GM19397 (cell line): Measurements from ENCODE around the gene RNASET2.
"Not testable (repeated sequence)": the region's sequence is repeated elsewhere in the genome, so short reads cannot be mapped to it uniquely, and the experiment has no call there.

Source experiments
- ATAC-seq: cut with Tn5 transposase; IDR thresholded peaks from one replicate; pipeline ENCODE4 v1.9.1; 2021; ENCODE audit warnings: mild to moderate bottlenecking, moderate library complexity; ENCODE audit not compliant: unreplicated experiment

RNASET2 gene

DNA sequence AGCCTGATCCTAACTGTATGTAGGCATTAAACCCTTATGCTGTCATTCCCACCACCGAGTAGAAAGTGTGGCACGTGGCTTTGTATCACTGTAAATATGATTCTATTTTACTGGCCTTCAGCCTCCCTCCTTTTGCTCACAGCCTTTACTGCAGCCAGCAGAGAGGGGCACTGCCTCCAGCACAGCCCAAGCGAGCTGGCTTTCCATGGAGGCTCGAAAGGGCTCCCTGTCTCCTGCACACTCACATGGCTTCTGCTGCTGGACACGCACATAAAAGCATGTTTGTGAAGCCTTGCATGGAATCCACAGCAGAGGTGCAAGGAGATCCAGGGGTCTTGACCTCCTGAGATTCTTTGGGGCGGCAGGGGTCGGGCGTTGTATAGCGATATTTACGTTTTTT lies 51.3 kb downstream of the RNASET2 start:
- no peak for ATAC-seq

DNA sequence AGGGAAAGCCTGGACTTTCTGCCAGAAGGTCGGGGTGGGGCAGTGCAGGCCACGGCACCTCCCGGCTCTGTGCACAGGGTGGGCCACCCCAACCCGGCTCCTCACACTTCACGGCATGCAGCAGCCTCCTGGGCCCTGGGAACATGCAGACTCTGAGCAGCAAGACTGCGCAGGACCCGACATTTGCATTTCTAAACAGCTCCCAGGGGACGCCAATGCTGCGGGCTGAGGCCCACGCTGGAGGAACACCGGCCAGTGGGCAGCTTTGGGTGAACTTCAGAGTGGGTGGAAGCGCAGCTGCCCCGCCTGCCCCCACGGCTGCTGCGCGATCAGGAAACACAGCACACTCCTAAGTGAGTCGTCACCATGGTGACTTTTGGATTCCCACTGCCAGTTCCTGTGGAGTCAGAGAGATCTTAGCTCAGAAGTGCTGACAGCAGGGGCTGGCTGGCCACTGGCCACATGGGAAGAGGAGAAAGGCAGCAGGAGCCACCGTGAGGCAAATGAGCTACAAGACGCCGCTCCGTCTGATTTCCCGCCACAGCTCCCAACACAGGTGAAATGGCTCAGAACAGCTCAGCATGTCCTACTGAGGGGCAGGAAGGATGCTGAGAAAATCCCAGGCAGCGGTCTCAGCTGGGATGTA lies 52.1 kb downstream of the RNASET2 start:
- ATAC-seq, result no peak

DNA sequence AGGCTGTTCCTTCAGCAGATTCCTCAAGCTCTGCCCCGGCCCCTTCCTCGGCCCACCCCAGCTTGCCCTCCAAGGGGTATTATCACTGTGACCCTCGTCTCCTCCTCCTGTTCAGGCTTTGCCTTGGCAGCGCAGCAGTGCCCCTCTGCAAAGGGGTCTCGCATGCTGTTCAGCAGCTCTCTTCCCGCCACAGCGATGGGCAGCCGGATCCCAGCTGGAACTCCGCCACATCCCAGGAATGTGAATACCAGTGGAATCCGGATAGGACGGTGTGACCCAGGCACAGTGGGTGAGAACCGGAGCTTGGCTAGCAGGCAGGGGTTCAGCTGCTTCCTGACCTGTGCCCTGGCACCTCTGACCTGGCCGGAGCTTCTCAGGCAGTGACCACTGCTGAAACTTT lies 52.9 kb downstream of the RNASET2 start:
- no peak for ATAC-seq

DNA sequence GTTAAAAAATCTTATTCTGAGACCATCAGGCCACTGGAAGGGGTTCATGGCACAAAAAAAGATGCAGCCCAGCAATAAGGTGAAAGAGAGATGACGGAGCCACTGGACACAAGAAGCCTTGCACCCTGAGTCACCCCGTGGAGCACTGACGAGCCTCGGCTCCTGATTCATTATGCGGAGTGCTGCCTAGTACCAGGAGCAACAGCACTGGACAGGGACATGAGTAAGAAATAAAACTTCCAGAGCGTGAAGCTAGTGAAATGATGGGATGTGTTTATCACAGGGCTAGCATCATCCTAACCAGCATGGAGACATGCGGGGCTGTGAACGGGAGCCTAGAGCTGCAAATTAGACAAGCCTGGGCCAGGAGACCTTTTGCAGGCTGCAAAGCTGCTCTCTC lies 53.3 kb downstream of the RNASET2 start:
- no peak for ATAC-seq

DNA sequence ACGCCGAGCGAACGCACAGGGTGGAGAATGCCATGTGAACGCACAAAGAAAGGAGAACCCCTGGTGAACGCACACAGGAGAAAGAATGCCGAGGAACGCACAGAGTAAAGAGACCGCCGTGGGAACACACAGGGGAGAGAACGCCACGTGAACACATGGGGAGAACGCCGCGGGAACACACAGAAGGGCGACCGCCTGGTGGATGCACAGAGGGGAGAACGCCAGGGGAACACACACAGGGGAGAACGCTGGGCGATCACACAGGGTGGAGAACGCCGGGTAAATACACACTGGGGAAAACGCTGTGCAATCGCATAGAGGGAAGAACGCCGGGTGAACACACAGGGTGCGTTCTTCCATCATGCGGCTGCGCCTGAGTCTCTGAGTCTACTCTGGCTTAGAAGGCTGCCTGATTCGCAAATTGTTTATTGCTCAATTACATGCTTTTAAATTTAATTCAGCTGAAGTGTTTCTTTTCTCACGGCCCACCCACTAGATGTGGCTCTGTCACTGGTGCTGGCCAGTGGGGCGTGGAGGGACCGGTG lies 54.1 kb downstream of the RNASET2 start:
- ATAC-seq, result no peak

DNA sequence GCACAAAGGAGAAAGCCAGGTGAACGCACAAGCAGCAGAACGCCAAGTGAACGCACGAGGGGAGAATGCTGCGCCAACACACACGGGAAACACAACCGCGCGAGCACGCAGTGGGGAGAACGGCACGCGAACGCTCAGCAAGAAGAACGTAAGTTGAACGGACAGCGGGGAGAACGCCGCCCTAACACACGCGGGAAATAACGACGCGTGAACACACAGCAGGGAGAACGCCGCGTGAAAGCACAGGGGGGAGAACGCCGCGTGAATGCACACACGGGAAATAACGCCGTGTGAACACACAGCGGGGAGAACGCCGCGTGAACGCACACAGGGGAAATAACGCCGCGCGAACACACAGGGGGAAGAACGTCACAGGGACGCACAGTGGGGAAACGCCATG lies 54.7 kb downstream of the RNASET2 start:
- no peak for ATAC-seq

DNA sequence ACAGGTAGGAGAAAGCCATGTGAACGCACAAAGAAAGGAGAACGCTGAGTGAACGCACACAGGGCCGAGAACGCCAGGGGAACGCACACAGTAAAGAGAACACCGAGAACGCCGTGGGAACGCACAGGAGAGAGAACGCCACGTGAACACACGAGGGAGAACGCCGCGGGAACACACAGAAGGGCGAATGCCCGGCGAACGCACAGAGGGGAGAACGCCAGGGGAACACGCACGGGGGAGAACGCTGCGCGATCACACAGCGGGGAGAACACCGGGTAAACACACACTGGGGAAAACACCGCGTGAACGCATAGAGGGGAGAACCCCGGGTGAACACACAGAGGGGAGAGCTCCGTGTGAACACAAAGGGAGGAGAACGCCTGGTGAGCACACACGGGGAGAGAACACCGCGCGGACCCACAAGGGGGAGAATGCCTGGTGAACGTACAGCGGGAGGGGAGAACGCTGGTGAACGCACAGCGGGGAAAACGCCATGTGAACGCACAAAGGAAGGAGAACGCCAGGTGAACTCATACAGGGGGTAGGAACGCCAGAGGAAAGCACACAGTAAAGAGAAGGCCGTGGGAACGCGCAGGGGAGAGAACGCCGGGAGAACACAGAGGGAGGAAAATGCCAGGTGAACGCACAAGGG lies 55.3 kb downstream of the RNASET2 start:
- ATAC-seq, result no peak

DNA sequence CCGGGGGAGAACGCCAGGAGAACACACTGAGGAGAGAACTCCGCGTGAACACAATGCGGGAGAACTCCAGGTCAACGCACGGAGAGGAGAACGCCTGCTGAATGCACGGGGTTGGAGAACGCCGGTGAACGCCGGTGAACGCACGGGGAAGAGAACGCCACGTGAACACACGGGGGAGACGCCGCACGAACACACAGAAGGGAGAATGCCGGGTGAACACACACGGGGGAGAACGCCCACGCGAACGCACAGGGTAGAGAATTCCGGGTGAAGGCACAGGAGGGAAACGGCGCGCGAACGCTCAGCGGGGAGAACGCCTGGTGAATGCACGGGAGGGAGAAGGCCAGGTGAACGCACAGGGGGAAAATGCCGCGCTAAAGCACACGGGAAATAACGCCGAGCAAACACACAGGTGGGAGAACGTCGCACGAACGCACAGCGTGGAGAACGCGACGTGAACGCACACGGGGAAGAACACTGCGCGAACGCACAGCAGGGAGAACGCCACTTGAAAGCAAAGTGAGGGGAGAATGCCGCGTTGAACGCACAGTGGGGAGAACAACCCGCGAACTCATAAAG lies 56.1 kb downstream of the RNASET2 start:
- ATAC-seq, result no peak

DNA sequence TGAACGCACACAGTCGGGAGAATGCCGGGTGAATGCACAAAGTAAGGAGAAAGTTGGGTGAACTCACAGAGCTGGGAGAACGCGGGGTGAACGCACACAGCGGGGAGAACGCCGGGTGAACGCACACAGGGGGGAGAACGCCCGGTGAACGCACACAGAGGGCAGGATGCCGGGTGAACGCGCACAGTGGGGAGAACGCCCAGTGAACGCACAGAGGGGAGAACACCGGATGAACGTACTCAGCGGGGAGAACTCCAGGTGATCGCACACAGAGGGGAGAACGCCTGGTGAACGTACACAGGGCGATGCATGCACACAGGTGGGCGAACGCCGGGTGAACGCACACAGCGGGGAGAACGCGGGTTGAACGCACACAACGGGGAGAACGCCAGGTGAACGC lies 57.4 kb downstream of the RNASET2 start:
- no peak for ATAC-seq

DNA sequence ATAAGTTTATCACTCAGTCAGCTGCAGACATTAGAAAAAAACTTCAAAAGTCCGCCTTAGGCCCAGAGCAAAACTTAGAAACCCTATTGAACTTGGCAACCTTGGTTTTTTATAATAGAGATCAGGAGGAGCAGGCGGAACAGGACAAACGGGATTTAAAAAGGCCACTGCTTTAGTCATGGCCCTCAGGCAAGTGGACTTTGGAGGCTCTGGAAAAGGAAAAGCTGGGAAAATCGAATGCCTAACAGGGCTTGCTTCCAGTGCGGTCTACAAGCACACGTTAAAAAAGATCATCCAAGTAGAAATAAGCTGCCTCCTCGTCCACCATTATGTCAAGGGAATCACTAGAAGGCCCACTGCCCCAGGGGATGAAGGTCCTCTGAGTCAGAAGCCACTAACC lies 61.7 kb downstream of the RNASET2 start:
- ATAC-seq, result not testable (repeated sequence)

DNA sequence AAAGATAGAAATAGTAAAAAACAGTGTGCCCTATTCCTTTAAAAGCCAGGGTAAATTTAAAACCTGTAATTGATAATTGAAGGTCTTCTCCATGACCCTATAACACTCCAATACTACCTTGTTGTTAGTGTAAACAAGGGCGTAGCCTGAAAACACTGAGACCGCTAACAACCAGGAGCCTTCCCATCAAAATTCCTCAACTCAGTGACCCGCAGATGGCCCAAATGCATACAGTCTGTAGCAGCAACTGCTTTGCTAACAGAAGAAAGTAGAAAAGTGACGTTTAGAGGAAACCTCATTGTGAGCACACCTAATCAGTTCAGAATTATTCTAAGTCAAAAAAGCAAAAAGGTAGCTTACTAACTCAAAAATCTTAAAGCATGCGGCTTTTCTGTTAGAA lies 63.9 kb downstream of the RNASET2 start:
- ATAC-seq, result not testable (repeated sequence)

DNA sequence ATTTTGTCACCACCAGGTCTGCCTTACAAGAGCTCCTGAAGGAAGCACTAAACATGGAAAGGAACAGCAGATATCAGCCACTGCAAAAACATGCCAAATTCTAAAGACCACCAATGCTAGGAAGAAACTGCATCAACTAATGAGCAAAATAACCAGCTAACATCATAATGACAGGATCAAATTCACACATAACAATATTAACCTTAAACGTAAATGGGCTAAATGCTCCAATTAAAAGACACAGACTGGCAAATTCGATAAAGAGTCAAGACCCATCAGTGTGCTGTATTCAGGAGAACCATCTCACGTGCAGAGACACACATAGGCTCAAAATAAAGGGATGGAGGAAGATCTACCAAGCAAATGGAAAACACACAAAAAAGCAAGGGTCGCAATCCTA lies 69.6 kb downstream of the RNASET2 start:
- not testable (repeated sequence) for ATAC-seq

DNA sequence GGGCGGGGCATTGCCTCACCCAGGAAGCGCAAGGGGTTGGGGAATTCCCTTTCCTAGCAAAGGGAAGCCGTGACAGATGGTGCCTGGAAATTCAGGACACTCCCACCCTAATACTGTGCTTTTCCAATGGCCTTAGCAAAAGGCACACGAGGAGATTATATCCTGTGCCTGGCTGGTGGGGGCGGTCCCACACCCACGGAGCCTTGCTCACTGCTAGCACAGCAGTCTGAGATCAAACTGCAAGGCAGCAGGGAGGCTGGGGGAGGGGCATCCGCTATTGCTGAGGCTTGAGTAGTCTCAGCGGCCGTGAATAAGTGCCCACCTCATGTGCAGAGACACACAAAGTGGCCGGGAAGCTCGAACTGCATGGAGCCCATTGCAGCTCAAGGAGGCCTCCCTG lies 71.4 kb downstream of the RNASET2 start:
- ATAC-seq, result not testable (repeated sequence)

DNA sequence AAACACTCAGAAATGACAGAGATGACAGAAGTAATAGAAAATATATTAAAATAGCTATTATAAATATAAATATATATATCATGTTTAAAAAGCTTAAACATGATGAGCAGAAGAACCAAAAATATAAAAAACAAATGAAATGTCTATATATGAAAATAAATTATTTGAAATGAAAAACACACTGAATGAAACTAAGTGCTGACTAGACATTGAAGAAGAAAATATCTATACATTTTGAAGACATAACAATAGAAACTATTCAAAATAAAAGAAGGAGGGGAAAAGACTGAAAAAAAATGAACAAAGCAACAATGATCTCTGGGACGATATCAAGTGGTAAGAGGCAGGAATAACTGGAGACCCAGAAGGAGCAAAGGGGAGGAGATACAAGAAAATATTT lies 76.8 kb downstream of the RNASET2 start:
- no peak for ATAC-seq
